ENCODE results near the gene NDFIP1.

The NDFIP1 gene

DNA sequence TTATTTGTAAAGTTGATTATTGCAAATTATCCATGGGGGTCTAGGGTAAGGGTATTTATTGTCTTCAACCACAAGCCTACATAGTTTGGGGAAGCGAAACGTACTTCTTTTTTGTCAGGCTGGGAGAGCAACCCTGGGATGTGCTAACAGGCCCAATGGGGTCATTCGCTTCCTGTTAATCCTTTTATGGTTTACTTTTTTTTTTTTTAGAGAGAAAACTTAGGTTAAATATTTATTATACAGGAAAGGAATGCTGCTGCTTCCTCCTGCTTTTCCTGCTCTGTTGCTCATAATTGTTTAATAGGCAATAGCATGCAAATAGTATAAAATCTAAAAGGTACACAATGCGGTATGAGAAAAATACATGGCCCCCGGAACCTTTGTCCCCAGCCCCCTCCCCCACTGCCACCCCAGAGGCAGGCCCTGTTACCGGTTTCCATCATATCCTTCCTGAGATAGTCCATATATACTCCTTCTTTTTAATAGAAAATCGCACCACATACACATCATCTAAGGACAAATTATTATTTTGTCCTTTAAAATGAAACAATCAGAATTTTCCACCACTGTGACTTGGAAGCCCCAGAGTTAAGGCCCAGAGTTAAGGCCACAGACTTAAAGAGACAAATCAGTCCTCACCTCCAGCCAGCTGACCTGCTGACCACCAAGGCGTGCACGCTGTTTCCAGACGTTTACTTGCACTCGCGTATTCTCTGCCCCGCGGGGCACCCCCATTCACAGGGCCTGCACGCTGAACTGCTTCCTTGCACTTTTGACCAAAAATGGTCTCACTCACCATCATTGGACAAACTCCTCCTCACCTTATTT lies 83.9 kb downstream of the NDFIP1 start:
- no peak for DNase-seq

DNA sequence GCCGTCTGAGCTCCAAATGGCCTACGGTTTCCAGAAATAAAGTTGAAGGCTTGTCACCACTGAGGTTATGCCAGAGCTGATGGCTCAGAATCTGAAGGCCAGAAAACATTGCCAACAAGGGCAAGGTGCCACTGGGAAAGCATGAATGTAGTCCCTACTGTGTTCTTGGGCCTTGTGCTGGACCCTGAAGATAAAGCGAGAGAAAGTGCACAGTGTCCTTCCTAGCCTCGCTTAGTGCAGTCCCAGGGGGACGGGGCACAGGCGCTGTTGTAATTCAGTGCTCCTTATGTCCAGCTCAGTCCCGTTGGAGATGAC lies 84.5 kb downstream of the NDFIP1 start:
- DNase-seq: no peak

DNA sequence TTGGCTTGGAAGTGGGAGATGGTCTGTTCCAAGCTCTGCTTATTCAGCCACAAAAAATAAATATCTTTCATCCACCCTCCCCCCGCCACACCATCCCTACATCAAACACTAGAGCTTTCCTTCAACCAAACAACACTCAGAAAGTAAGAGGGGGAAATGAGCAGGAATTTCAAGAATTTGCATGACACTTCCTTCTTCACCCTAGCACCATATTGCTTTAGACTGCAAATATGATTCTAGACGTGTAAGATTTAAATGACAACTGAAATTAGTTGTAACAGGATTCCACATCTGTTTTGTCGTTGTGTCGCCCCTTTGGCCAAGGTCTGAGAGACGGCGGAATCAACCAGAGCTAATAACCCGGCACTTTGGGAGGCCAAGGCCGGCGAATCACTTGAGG lies 88.5 kb downstream of the NDFIP1 start:
- no peak for DNase-seq

DNA sequence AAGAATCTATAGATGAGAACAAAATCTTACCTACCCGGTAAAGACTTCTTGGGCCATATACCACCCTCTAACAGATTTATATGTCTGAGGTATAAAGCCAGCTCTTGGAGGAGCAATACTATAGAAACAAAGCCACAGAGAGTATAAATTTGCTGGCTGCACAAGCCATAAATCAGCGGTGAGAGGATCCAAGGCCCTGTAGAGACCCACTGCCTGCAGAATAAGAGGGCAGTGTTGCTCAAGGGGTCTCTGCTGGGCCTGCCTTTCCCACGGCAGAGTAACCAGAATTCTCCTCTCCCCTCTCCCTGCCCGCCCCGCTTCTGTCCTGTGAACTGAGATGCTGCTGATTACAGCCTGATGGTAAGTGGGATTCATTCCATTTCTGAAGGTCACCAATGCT lies 89.2 kb downstream of the NDFIP1 start:
- DNase-seq: no peak

DNA sequence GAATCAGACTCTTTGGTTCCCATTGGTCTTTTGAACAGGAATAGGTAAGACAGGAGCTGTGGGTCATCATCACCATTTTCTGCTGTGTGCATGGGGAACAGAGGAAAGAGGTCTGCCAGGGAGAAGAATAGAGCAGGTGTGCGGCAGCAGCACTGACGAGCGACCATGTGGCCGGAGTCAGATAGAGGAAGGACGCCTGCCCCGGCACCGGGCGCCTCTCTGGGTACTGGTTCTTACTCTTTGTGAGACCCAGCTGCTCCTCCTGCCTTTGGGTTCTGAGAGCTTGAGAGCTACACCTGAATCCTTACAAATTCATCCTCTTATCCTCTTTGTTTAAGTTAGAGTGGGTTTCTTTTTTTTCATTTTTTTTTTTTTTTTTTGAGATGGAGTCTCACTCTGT lies 90.8 kb downstream of the NDFIP1 start:
- no peak for DNase-seq

DNA sequence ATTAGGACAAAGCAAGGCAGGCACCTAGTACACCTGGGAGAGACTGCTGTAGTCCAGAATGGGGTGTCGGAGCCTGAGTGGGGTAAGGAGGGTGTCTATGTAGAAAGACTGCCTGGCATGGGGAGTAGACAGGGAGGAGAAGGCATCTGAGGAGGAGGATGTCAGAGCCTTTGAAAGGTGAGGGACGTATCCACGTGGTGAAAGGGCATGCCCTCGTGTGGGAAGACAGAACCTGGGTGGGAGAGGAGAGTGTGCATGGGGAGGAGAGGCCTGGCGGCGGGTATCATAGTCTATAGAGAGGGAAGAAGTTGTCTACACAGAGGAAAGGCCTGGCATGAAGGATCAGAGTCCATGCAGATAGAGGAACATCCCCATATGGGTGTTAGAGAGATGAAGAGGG lies 91.8 kb downstream of the NDFIP1 start:
- DNase-seq: no peak

GRCh38 chr5:142201471-142201887 lies 92.9 kb downstream of the NDFIP1 start:
- DNase-seq: no peak

GRCh38 chr5:142202282-142202681 lies 93.7 kb downstream of the NDFIP1 start:
- DNase-seq: no peak

Data from activated CD4-positive, alpha-beta T cell treated with anti-CD3 and anti-CD28 coated beads, Interleukin-2, amount 50 U/mL, for 1 hour (primary cell).